Activated CD4-positive, alpha-beta T cell treated with anti-CD3 and anti-CD28 coated beads, Interleukin-2, amount 50 U/mL, for 48 hours (primary cell): ENCODE results near the gene ENPP7.

Experiments
- DNase-seq, 2 experiments: peaks; one replicate each; pipeline ENCODE4 v3.0.0-alpha.2; 2020

Gene ENPP7

DNA sequence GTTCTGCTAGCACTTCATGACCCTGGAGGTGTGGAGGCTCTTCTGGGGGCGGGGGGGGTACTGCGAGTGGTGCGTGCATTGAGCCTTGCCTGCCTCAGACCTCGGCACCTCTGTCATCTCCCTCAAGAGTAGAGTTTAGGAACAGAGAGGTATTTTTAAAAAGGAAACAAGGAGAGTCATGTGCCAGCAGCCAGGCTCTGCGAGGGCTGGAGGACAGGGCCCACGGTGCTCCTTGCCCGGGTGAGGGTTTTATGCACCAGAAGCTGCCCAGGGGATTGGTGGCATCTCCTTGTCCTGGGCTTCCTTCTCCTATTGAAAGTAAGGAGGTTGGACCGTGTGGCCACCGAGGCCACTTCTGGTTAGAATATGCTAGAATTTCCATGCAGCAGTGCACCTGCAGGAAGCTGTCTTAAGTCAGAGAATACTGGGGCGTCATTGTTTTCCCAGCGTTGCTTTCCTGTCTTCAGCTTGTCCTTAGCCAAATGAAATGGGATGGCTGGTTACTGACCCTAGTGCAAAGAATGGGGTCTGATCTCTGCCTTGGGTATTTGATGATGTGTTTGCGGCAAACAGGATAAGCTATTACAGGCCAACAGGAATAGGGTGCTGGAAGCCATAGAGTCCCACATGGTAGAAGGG lies 50.4 kb downstream of the ENPP7 start:
- no peak for DNase-seq

- no peak for DNase-seq
Observed at GRCh38 chr17:79781736-79782575, 51.2 kb downstream of the ENPP7 start.

- no peak for DNase-seq
Observed at GRCh38 chr17:79783891-79784290, 53.1 kb downstream of the ENPP7 start.

DNA sequence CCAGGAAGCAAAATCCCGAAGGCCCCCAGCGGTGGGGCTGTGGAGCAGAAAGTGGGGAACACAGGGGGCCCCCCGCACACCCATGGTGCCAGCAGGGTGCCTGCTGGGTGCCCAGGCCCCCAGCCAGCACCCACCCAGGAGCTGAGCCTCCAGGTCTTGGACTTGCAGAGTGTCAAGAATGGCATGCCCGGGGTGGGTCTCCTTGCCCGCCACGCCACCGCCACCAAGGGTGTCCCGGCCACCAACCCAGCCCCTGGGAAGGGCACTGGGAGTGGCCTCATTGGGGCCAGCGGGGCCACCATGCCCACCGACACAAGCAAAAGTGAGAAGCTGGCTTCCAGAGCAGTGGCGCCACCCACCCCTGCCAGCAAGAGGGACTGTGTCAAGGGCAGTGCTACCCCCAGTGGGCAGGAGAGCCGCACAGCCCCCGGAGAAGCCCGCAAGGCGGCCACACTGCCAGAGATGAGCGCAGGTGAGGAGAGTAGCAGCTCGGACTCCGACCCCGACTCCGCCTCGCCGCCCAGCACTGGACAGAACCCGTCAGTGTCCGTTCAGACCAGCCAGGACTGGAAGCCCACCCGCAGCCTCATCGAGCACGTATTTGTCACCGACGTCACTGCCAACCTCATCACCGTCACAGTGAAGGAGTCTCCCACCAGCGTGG lies 53.7 kb downstream of the ENPP7 start:
- no peak for DNase-seq

DNA sequence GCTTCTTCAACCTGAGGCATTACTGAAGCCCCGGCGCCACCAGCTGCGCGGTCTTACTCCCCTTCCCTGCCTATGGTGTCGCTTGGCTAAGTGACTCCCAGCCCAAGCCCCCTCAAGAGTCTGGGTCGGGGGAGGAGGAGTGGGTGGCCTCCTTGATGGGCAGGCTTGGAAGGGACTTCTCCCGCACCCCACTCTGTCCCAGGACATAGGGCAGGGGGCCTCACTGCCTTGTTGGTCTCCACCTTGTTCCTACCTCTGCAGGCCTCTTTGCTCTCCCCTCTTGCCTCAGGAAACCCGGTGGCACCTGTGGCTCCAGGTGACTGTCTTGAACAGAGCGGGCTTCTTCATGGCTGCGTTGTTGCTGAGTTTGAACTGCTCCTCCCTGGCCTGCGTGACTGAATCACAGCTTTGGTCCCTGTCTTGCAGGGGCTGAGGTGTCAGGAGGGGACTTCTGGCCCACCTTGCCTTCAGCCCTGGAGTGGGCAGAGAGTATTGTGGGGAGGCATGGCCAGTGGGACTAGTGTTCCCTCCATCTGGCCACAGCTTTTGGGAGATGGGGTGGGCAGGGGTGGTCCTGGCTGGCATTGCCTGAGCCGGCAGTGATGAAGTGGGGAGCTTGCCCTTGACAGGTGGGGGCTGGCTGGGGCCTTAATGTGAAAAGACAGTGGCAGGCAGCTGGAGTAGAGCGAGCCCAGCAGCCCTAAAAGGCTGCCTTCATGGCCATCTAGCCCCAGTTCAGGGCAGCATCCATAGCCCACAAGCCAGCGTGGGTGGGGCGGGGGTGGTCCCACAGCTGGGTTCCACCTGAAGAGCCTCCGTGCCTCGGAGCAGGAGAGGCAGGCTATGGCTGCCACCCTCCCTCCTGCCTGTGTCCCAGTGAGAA lies 54.5 kb downstream of the ENPP7 start:
- no peak for DNase-seq

DNA sequence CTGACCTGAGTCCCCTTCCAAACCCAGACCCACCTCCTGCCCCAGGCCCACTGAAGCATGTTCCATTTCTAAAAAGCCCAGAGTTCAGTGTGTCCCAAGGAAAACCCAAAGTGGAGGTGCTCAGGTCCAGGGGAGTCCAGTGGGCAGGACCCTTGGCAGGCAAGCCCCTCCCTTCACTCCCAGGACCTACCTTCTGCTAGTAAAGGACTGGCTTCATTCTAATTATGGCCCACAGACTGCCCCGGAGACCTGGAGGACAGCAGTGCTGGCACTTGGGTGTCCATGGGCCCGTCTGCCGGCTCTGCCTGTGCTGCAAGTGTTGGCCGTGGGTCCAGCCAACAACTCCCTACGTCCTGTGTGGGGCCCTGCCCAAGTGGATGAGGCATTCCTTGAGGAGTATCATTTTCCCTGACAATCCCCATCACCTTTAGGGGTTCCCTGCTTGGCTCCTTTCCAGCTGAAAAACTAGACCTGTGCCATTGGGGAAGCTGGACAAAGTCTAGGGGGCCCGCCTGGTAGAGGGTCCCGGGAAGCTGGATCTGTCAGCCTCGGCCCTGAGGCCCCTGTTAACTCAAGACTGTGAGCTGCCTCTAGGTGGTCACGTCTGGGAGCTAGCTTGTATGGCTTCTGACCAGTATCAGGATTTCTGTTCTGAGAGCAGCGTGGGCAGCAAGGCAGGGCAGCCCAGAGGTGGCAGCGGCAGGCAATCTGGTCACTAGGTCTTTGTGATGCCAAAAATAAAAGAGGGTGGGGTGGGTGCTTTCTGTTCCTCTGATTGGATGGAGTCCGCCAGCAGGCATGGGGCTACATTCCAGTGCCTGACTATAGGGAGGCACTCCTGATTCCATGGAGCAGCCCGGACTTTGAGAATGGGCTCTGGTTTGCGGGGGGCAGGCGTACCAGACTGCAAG lies 55.4 kb downstream of the ENPP7 start:
- DNase-seq = no peak

DNA sequence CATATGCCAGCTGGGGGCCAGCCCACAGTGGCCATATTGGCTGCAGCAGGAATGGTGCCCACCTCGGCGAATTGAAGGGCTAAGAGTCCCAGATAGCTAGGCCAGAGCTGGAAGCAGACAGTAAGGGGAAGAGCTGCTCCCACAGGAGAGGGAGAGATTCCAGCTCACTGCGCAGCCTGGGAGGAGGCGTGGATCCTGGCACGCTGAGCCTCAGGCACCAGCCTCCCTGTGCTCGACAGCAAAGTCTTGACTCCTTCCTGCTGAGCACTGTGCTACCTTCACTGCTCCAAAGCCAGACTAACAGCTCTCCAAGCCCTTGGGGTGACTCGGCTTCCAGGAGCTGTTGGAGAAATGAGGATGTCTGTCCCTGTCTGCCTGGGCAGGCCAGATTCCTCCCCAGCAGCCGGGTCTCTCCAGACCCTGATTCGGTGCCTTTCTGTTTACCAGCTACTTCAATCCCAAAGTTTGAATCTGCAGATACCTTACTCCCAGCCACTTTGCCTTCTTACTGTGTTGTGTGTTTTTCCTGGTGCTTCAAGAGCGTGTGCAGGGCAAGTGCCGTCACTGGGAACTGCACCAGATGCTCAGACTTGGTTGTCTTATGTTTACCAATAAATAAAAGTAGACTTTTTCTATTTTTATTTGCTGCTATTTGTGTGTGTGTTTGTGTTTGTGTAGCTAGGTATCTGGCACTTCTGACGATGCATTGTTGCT lies 56.3 kb downstream of the ENPP7 start:
- DNase-seq = no peak

DNA sequence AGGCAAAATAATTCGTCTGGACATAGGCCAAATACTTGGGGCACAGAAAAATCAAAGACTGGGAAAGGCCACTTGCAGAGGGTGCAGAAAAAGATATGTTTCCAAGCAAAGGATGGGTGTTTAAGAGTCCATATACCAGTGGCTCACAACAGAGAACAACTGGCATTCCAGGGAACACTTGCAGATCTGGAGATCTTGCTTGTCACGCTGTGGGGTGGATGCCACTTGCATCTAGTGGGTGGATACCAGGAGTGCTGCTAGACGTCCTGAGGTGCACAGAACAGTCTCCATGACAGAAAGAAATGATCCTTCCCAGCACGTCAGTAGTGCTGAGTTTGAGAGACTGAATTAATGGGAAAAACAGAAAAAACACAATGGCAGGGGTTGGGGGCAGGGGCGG lies 57.7 kb downstream of the ENPP7 start:
- no peak for DNase-seq

- DNase-seq = no peak
Observed at GRCh38 chr17:79788989-79789942, 58.5 kb downstream of the ENPP7 start.

- peak in 1 of 2 experiments; percentile 47 for DNase-seq
Observed at GRCh38 chr17:79789943-79790804, 59.4 kb downstream of the ENPP7 start.

DNA sequence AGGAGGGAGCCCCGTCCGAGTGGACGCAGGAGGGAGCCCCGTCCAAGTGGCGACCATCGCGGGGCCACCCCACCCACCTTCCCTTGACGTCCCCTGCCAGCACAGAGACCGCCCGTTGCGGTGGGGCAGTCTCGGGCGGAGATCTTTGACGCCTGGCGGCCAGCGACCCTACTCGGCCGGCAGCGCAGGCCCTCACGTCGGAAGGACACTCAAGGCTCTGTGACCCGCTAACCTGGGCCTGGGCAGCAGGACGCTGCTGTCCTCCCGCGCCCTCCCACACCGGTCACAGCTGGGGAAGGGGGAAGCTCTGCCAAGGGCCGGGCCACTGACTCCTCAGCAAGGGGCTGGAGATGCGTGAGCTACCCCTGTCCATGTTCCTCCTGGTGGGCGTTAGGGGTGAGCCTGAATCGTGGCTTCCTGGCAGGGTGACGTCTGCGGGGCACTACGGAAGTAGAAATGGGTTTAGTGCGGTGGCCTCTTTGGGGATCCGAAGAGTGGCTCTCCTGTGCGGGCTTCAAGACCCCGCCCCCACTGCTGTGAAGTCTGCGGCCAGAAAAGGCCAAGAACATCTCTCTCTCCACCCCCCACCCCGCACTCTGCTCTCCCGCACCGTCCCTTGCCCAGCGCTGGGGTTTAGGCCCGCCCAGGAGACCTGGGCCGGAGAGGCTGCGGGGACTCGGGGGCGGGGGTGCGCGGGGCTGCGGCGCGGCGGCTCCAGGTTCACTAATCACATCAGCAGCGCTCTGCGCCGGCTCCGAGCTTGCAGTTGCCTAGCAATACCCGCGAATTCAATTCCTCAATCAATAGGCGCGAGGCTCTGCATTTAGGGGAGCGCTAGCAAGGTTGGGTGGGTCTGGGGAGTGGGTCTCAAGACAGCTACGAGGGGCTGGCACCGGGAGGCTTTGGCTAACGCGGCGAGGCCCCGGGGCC lies 60.3 kb downstream of the ENPP7 start:
- DNase-seq = no peak

GRCh38 chr17:79791735-79792161 lies 61.0 kb downstream of the ENPP7 start:
- DNase-seq = no peak
